Brain microvascular endothelial cell (primary cell): Measurements from ENCODE around the gene LIN7B.

Experiments used
- DNase-seq: peaks from one replicate; pipeline ENCODE4 v3.0.0-alpha.2; 2020
- H3K27ac ChIP-seq: fragments of 250-450 bp; sonication (Bioruptor Pico); 2 replicates; pipeline ENCODE4 v1.5.1; 2020; ENCODE audit warnings: mild to moderate bottlenecking, moderate library complexity
- H3K27me3 ChIP-seq: fragments of 250-450 bp; sonication (Bioruptor Pico); replicated peaks from 2 replicates; pipeline ENCODE4 v1.5.1; 2020; ENCODE audit warnings: mild to moderate bottlenecking
- H3K36me3 ChIP-seq: fragments of 250-450 bp; sonication (Bioruptor Pico); replicated peaks from 2 replicates; pipeline ENCODE4 v1.5.1; 2020; ENCODE audit warnings: mild to moderate bottlenecking
- H3K4me3 ChIP-seq: 2 replicates; pipeline ENCODE4 v1.5.1; 2011; ENCODE audit warnings: low read depth, mild to moderate bottlenecking, control low read depth, low read length, moderate library complexity
- CTCF ChIP-seq: IDR thresholded peaks from 2 replicates; pipeline ENCODE4 v1.5.1; 2011; ENCODE audit warnings: low read depth, mild to moderate bottlenecking, moderate library complexity, low read length, control low read depth, inconsistent platforms; ENCODE audit errors: missing control alignments
- in situ Hi-C: cut with HindIII; loops from 2 replicates; pipeline ENCODE4 v1.10.0; 2017; ENCODE audit warnings: low sequenced_read_pairs, low pct_ligation_motif_present

Gene LIN7B

DNA sequence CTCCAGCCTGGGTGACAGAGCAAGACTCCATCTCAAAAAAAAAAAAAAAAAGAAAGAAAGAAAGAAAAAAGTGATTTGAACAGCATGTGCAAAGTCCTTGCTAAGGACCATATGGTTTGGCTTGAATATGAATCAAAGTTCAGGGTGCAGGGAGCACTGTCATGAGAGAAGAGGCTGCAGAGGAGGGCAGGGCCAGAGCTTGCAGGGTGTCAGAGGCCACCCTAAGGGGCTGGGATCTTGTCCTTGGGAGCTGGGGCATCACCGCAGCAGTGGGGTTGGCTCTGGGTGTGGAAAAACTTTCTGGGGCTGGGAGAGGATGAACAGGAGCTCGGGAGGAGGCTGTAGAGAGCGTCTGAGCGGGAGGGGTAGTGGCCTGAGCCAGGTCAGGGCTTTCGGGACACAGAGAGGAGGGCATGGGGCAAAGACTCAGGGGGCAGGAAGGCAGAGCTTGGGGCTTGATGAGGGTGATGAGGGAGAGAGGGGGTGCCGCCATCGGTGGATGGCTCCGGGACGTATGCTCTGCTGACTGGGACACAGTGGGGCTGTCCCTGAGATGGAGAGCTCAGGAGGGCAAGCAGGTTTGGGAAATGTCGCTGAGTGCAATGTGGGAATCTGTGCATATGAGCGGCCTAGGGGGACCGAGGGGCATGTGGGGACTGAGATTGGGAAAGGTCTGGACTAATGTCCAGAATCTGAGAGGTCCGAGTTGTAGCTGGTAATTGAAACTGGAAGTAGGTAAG lies 46.5 kb downstream of the LIN7B start:
- no peaks in the 10 kb centered on the region for H3K27me3 ChIP-seq
- no peak overlapping the region for H3K27ac ChIP-seq

DNA sequence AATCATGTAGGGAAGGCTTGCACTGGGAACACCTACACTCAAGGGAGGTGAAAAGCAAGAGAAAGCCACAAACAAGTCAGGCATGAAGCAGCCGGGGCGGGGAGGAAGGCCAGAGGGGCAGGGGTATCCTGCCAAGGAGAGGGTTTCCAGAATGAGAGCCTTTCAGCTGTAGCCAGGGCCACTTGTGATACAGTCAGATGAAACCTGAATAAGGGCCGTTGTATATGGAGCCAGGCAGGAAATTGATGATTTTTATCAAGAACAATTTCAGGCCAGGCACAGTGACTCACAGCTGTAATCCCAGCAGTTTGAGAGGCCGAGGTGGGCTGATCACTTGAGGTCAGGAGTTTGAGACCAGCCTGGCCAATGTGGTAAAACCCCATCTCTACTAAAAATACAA lies 47.8 kb downstream of the LIN7B start:
- TF ChIP-seq CTCF, result no peak
- in situ Hi-C loops, result no loop called here
- DNase-seq, result peak; percentile 43
- Histone ChIP-seq H3K4me3 (no peak overlapping the region), H3K27me3 (no peaks in the 10 kb centered on the region), H3K27ac (no peak overlapping the region), H3K36me3 (peaks cover 2% of the 10 kb centered on the region)

More for the DNA sequence above, 46.5 kb downstream of the LIN7B start:
- peaks cover 2% of the 10 kb centered on the region for H3K36me3 ChIP-seq
- DNase-seq, result no peak
- TF ChIP-seq CTCF, result no peak
- in situ Hi-C loops, result no loop called here
- H3K4me3 ChIP-seq, result no peak overlapping the region

DNA sequence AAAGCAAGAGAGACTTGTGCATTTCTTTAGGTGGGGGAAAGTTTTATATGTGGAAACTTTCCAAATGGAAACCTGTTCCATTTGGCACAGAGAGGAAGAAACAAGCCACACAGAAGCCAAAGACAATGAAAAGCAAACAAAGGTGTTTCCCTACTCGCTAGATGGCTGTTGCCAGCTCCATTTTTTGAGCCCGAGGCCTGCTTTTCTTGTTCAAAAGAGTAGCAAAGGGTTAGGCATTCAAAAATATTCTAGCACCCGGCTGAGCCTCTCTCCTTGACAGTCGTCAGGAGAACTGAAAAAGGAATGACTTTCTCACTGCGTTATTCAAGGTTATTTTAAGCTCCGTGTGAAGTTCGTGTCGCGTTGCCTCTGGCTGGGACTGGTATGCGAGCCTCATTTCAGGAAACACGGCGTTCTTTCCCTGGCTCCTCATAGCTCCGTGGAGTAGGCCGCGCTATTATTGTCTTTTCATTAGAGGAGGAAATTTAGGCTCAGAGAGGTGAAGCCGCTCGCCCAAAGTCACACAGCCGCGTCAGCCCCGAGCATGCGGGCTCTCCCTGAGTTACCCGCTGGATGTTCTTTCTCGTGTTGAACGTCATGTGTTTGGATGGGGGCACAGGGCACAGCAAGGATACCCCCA lies 51.1 kb downstream of the LIN7B start:
- in situ Hi-C loops, result no loop called here
- peak; percentile 25 for DNase-seq
- no peak for TF ChIP-seq CTCF
- Histone ChIP-seq H3K36me3 (peaks cover 13% of the 10 kb centered on the region), H3K4me3 (no peak overlapping the region), H3K27ac (no peak overlapping the region), H3K27me3 (no peaks in the 10 kb centered on the region)

DNA sequence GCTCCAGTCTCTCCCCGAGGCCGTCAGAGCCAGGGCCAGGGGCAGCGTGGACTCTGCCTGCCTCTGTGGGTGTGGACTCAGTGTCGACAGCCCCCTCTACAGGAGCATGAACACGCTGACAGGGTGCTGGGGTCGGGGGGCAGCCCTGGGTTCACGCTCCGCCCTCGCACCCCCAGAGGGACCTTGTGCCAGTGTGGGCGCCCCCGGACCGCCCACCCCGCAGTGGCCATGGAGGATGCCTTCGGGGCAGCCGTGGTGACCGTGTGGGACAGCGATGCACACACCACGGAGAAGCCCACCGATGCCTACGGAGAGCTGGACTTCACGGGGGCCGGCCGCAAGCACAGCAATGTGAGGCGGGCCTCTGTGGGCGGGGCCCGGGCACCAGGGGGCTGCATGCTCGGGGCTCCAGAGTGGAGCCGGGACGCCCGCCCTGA lies 51.7 kb downstream of the LIN7B start:
- peak; percentile 32 for TF ChIP-seq CTCF
- Histone ChIP-seq H3K36me3 (peaks cover 19% of the 10 kb centered on the region), H3K4me3 (no peak overlapping the region), H3K27me3 (no peaks in the 10 kb centered on the region), H3K27ac (no peak overlapping the region)
- in situ Hi-C loops, result no loop called here
- no peak for DNase-seq

GRCh38 chr19:49167857-49168409 lies 53.8 kb downstream of the LIN7B start:
- TF ChIP-seq CTCF, result no peak
- in situ Hi-C loops, result no loop called here

More at GRCh38 chr19:49167857-49168409, 53.8 kb downstream of the LIN7B start:
- no peaks in the 10 kb centered on the region for H3K27me3 ChIP-seq
- peaks cover 32% of the 10 kb centered on the region for H3K36me3 ChIP-seq
- DNase-seq, result no peak
- no peak overlapping the region for H3K4me3 ChIP-seq
- H3K27ac ChIP-seq, result no peak overlapping the region
